GM12891 (cell line): Measurements from ENCODE around the gene MTAP.

ENCODE experiments used
- POLR2A ChIP-seq: IDR thresholded peaks from 2 replicates; pipeline ENCODE4 v1.6.1; 2011; ENCODE audit warnings: low read depth, low read length, control low read depth
- TAF1 ChIP-seq: IDR thresholded peaks from 2 replicates; pipeline ENCODE4 v1.6.1; 2011; ENCODE audit warnings: low read depth, low read length, control low read depth

- TF ChIP-seq TAF1 (no peak), POLR2A (no peak)
Measured at GRCh38 chr9:21803649-21804048, 1.2 kb downstream of the MTAP start.
